NCI-H1436 treated with DMSO at 0.1 percent for 48 hours (cell line): Measurements from ENCODE around the gene SCAF1.

ENCODE experiments used
- DNase-seq: peaks from one replicate; lab custom pipeline; 2025; lab: John Stamatoyannopoulos, UW

SCAF1 gene

DNA sequence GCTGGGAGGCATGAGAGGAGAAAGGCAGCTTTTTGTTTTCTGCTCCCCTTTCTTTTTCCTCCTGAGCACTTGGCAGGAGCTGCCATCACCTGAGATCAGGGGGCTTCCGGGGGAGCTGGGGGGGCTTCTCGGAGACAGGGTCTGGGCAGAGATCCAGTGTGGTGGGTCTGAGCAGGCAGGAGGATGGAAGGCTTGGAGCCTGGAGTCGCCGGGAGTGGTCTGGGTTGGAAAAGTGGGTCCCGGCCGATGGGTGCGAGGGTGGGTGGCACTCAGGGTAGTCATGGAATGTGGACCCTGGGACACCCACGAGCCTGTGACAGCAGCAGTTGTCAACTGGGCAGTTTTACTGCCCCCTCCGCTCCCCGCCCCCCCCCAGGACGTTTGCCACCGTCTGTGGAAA, 45.1 kb downstream of the SCAF1 start:
- DNase-seq, result no peak

DNA sequence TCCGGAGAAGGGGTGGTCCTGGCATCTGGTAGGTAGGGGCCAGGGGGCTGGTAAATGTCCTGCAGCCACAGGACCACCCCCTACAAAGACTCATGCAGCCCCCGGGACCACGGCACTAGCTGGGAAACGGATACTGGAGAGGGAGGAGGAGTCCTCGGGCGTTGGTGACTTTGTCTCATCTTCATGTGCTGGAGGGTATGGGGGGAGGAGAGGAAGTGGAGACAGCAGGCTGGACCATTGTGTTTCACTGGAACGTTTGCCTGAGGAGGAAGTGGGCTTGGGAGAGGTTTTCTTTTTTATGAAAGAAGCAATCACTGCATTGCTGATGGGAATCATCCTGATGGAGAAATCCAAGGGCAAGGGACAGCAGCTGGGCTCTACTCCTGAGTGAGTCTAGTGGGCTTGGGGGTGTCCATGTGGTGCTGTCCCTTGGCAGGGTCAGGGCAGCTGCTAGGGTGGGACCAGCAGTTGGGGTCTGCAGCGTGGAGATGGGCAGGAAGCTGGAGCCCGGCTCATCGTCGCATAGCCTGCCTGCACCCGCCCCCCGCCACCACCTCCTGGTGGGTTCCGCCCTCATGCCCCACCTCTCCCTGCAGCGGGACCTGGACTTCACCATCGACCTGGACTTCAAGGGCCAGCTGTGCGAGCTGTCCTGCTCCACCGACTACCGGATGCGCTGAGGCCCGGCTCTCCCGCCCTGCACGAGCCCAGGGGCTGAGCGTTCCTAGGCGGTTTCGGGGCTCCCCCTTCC, 45.7 kb downstream of the SCAF1 start:
- DNase-seq, result no peak

DNA sequence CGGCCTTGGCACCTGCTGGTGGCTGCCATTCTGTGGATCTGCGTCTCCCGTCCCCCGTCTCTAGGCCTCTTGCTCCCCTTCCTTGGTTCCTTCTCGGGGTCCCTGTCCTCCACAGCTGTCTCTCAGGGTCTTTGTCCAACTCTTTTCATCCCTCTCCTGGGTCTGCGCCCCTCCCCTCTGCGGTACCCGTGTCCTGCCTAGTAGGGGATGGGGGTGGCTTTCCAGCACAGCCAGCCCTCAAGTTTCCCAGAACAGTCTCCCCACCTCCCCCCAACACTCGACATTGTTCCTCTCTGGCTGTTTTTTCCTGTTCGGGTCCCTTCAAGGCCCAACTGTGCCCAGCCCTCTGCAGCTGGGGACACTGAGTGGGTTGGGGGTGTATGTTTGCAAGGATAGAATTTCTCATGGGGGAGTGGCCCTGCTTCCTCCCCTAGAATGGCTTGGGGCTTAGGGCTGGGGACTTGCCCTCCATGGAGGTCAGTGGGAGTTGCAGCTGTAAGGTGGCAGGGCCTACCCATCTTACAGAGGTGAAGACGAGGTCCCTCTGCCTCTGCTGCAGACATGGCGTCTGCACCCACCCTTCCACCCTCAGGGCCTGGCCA, 46.6 kb downstream of the SCAF1 start:
- no peak for DNase-seq

DNA sequence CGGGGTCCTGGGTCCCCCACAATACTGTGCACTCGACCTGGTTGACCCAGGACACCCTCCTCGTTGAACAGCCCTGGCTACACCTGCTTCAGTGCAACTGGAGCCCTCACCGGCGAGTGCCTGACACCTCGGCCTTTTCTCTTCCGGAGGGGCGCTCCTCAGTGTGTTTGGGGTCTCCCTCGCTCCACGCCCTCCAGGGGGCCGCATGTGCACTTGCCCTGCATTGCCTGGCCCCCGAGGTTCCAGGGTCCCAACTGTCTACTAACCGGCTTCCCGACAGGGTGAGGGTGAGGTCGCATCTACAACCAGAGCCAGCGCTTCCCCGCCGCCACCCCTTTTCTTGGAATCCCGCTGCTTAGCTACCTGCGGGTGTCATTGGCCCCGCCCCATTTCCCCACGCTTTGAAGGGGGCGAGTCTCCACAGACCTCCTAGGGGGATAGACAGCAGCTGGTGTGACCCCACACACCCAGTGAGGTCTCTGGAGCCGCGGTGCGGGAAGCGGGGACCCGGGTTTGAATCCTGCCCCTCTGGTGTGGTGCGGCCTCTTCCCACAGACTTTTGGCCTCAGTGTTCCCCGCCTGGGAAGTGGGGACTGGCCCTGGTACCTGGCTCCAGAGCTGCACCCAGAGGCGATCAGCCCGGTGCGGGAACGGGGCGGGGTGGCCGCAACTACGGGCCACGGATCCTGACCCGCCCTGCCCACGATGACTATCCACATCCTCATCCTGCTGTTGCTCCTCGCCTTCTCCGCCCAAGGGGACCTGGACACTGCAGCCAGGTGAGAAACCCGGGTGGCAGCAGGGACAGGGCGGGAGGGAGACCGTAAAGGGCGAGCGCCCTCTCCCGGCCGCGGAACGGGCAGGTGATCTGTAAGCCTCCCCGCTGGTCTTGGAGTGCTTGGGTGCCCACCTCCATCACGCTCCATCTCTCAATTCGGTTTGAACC, 47.4 kb downstream of the SCAF1 start, which contains the start of gene ADM5:
Gene ADM5 (plus strand): TSS at position 462 of the 946 bp plus-strand sequence. CDS start 244 bp downstream, at position 706.
- DNase-seq, result no peak

DNA sequence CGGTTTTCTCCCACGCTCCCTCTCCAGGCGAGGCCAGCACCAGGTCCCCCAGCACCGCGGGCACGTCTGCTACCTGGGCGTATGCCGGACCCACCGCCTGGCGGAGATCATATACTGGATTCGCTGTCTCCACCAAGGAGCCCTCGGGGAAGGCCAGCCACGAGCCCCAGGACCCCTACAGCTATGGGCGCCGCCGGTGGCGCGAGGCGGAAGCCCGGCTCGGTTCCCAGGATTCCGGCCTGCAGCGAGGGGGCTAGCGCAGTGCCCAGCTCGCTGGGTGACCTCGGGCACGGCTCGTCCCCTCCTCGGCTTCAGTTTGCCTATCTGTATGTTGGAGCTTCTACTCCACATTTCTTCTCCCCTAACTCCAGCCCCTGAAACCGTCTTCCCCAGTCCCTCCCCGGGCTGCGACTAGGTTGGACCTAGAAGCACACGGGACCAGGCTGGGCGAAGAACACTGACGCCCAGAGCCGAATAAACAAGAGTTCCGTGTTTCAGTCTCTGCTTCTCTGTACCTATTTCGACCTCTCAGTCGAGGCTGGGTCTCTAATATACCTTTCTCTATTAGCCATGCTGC, 48.2 kb downstream of the SCAF1 start:
- no peak for DNase-seq

DNA sequence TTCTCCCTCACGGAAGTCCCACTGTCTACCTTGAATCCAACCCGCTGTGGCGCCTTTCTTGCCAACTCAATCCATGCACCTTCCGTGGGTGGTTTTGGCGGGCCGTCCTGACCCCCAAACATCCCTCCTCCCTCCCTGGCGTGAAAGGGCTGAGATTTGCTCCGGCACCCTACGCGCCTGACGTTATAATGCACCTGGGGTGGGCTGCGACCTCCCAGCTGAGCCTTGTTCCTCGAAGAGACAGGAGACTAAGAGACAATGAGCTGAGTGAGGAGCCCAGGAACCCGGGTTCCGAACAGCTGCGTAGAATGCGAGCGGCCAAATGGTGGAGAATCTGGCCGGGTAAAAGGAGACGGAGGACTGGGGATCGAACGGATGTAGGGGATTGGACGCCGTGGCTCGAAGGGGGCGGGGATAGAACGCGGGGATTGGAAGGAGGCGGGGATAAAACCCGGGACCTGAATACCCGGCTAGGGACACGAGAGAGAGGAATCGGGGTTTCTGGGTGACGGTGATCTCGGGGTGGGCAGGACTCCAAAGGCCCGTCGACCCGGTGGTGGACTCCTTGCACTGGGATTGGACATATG, 48.7 kb downstream of the SCAF1 start, which contains the start of gene CPT1C:
Gene CPT1C (plus strand): TSS at position 461 of the 587 bp plus-strand sequence. CDS start 1,137 bp downstream, outside the sequence.
- DNase-seq, result no peak

DNA sequence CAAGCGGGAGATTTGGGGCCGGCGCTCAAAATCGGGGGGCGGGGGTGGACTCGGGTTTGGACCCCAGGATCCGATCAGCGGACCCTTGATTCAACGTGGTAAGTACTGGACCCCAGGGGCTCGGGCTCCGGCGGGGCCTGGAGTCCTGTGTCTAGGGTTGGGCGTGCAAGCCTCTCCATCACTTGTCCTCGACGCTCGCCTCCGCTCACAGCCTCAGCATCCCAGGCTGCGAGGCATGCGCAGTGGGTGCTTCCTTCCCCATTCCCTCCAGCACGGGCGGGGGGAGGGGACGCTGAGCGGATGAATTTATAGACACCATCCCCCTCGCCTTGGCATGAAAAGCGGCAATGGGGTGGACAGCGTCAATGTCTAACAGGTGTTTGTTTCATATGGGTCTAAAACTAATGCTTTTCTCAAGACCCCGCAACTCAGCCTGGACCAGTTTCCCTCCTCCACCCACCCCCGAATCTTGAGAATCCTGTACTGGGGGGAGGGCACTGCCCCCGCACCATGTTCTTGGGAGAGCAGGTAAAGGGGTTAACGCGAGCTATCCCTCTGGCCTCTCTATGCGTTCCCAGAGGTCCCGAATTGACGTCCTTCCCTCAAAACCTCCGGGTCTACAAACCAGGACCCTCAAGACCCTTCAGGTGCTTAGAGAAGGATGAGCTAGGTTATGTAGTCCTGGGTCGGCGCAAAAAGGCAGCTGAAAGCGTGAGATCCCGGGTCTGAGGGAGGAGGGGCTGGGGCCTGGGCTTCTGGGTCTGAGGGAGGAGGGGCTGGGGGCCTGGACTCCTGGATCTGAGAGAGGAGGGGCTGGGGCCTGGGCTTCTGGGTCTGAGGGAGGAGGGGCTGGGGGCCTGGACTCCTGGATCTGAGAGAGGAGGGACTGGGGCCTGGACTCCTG, 49.5 kb downstream of the SCAF1 start:
- DNase-seq, result no peak

DNA sequence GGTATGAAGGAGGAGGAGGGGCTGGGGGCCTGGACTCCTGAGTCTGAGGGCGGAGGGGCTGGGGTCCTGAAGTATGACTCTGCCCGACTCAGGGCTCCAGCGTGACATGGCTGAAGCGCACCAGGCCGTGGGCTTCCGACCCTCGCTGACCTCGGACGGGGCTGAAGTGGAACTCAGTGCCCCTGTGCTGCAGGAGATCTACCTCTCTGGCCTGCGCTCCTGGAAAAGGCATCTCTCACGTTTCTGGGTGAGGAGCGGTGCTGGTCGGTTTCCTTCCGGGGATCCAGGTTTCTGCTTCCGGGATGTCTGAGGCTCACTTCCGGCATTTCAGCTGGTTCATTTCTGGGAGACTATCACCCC, 50.1 kb downstream of the SCAF1 start:
- DNase-seq, result no peak

DNA sequence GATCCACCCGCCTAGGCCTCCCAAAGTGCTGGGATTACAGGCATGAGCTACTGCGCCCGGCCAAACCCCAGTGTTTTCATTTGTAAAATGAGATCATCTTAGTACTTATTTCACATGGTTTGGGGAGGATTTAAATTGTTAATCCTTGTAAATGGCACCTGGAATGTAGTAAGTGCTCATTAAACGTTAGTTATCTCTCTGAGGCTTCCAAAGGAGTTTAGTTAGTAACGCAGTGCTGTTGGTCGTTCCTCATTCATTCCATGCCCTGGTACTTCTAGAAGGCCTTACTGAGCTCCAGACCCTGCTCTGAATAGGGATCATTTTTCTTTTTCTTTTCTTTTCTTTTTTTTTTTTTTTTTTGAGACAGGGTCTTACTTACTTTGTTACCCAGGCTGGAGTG, 54.1 kb downstream of the SCAF1 start:
- DNase-seq, result no peak

DNA sequence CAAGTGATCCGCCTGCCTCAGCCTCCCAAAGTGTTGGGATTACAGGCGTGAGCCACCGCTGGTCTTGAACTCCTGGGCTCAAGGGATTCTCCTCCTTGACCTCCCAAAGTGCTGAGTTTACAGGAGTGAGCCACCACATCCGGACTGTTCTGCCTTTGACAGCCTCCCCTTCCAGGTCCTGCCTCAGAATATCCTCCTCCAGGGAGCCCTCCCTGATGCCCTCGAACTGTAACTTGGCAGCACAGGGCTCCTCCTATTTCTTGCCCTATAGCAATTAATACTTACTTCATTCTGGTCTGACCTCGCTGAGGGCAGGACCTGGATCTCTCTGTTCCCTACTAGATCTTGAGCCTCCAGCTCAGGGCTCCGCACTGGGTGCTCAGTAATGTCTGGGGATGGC, 54.9 kb downstream of the SCAF1 start:
- no peak for DNase-seq

DNA sequence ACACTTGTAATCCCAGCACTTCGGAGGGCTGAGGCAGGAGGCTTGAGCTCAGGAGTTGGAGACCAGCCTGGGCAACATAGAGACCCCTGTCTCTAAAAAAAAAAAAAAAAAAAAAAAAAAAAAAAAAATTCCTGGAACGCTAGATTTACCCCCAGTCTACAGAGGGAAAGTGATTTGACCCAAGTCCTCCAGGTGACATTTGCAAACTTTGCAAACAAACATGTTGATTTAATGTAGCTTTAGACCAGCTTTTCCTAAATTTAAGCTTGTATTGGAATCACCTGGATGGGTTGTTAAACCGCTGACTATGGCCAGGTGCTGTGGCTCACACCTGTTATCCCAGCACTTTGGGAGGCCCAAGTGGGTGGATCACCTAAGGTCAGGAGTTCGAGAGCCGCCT, 57.4 kb downstream of the SCAF1 start:
- no peak for DNase-seq

DNA sequence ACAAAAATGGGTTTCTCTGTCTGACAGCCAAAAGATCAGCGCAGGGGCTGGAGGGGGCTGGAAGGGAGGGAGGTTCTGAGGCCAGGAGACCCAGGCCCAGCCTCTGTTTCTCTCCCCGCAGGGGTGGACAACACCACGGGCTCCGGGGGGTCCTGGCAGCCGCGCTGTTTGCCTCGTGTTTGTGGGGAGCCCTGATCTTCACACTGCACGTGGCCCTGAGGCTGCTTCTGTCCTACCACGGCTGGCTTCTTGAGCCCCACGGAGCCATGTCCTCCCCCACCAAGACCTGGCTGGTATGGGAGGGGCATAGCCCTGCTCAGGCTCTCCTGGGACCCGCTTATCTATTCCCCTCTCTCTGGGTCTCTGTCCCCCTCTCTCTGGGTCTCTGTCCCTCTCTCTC, 58.6 kb downstream of the SCAF1 start:
- no peak for DNase-seq

DNA sequence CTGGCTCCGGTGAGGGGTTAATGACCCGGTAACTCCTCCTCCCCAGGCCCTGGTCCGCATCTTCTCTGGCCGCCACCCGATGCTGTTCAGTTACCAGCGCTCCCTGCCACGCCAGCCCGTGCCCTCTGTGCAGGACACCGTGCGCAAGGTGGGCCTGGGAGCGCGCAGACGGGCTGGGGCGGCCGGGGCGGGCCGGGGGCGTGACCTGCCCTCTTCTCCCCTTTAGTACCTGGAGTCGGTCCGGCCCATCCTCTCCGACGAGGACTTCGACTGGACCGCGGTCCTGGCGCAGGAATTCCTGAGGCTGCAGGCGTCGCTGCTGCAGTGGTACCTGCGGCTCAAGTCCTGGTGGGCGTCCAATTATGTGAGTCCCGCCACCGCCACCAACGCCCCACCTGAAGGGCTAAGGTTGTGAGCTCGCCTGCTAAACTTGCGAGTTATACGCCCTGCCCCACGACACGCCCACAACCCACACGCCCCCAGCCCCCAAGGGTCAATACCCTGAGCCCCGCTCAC, 59.3 kb downstream of the SCAF1 start:
- no peak for DNase-seq

DNA sequence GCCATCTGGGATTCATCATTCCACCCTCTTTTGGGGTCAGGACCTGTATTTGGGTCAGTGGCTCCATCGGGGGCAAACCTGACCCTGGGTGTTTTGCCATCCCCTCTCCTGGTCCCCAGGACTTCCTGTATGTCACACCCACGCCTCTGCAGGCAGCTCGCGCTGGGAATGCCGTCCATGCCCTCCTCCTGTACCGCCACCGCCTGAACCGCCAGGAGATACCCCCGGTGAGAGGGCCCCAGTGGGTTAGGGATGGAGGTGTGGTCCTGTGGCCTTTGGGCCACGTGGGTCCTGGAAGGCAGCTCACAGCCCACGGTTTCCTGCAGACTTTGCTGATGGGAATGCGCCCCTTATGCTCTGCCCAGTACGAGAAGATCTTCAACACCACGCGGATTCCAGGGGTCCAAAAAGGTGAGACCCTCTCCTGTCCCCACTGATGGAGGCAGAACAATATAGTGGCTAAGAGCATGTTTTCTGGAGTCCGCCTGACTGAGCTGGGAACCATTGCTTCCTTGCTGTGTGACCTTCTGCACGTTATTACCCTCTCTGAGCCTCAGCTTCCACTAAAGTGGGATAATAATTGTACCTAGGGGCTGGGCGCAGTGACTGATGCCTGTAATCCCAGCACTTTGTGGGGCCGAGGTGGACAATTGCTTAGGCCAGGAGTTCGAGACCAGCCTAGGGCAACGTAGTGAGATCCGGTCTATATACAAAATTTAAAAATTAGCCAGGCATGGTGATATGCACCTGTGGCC, 63.1 kb downstream of the SCAF1 start:
- no peak for DNase-seq

DNA sequence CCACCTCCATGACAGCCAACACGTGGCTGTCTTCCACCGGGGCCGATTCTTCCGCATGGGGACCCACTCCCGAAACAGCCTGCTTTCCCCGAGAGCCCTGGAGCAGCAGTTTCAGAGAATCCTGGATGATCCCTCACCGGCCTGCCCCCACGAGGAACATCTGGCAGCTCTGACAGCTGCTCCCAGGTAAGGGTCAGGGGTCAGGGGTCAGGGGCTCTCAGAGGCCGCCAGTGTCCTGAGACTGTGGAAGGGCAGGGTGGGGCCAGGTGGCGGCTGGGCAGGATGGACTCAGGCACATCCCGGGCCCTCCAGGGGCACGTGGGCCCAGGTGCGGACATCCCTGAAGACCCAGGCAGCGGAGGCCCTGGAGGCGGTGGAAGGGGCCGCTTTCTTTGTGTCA, 63.9 kb downstream of the SCAF1 start:
- DNase-seq, result no peak
